Measurements from ENCODE around the gene TNFRSF19.
"Not testable (repeated sequence)": the region's sequence is repeated elsewhere in the genome, so short reads cannot be mapped to it uniquely, and the experiment has no call there.

TNFRSF19 gene, protein sequence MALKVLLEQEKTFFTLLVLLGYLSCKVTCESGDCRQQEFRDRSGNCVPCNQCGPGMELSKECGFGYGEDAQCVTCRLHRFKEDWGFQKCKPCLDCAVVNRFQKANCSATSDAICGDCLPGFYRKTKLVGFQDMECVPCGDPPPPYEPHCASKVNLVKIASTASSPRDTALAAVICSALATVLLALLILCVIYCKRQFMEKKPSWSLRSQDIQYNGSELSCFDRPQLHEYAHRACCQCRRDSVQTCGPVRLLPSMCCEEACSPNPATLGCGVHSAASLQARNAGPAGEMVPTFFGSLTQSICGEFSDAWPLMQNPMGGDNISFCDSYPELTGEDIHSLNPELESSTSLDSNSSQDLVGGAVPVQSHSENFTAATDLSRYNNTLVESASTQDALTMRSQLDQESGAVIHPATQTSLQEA

DNA sequence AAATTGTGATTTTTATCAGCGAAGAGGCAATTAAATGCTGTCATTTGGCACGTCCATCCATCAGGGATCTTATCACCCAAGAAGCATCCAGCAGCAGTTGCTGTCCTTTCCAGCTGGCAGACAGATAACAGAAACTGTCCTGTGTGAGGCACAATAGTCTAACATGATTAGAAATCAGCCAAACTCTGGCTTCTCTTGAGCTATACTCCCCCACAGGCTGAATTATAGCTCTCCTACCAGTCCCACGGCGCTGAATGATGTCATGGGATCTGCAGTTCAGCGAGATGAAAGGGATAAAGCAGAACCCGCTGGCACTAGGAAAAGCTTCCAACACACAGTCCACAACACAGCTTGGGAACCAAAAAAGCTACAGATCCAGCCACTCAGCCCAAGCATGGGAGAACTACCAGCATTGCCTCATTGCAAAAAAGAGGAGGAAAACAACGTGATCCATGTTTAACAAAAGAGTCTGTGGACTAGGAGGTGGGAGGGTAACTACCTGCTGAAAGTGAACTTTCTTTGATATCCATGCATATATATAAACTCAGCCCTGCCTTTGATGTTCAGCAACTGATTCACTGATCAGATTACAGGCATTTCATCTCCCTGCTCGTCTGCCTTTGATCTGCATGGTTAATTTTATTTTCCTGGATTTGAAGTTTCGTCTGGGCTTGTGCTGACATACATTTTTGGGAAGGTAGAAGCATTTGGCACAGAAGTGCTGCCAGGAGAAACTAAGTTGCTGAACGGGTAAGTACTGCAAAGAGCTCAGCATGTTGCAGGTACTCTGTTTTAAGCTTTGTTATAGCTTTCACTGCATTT is at the start of gene TNFRSF19:
Gene TNFRSF19 (plus strand): TSS at position 314 of the 822 bp plus-strand sequence. CDS start 19,772 bp downstream, outside the sequence.
- 0 out of 2 replicates have a peak, but pooled peaks have one; percentile 35 for TF ChIP-seq ZNF8 (CRISPR knock-in tag; IDR thresholded peaks at IDR 0.05)
- TF ChIP-seq, protein P1, sequence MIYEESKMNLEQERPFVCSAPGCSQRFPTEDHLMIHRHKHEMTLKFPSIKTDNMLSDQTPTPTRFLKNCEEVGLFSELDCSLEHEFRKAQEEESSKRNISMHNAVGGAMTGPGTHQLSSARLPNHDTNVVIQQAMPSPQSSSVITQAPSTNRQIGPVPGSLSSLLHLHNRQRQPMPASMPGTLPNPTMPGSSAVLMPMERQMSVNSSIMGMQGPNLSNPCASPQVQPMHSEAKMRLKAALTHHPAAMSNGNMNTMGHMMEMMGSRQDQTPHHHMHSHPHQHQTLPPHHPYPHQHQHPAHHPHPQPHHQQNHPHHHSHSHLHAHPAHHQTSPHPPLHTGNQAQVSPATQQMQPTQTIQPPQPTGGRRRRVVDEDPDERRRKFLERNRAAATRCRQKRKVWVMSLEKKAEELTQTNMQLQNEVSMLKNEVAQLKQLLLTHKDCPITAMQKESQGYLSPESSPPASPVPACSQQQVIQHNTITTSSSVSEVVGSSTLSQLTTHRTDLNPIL (CRISPR knock-in tag; IDR thresholded peaks at IDR 0.05; ENCODE audit: low read depth): peak; percentile 97
- 0 out of 2 replicates have a peak, but pooled peaks have one; percentile 52 for TF ChIP-seq ZFP3 (CRISPR knock-in tag; IDR thresholded peaks at IDR 0.05)
- TF ChIP-seq RARB (CRISPR knock-in tag; IDR thresholded peaks at IDR 0.05): no peak
- TF ChIP-seq, protein P2, sequence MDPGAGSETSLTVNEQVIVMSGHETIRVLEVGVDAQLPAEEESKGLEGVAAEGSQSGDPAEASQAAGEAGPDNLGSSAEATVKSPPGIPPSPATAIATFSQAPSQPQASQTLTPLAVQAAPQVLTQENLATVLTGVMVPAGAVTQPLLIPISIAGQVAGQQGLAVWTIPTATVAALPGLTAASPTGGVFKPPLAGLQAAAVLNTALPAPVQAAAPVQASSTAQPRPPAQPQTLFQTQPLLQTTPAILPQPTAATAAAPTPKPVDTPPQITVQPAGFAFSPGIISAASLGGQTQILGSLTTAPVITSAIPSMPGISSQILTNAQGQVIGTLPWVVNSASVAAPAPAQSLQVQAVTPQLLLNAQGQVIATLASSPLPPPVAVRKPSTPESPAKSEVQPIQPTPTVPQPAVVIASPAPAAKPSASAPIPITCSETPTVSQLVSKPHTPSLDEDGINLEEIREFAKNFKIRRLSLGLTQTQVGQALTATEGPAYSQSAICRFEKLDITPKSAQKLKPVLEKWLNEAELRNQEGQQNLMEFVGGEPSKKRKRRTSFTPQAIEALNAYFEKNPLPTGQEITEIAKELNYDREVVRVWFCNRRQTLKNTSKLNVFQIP (CRISPR knock-in tag; IDR thresholded peaks at IDR 0.05; ENCODE audit: borderline replicate concordance, low read depth): no peak
- TF ChIP-seq GLIS3 (CRISPR knock-in tag; IDR thresholded peaks at IDR 0.05): peak; percentile 68
- peak; percentile 26; the same call in 1 of the 2 replicates for TF ChIP-seq ZNF70 (CRISPR knock-in tag; IDR thresholded peaks at IDR 0.05)
- TF ChIP-seq, protein P3, sequence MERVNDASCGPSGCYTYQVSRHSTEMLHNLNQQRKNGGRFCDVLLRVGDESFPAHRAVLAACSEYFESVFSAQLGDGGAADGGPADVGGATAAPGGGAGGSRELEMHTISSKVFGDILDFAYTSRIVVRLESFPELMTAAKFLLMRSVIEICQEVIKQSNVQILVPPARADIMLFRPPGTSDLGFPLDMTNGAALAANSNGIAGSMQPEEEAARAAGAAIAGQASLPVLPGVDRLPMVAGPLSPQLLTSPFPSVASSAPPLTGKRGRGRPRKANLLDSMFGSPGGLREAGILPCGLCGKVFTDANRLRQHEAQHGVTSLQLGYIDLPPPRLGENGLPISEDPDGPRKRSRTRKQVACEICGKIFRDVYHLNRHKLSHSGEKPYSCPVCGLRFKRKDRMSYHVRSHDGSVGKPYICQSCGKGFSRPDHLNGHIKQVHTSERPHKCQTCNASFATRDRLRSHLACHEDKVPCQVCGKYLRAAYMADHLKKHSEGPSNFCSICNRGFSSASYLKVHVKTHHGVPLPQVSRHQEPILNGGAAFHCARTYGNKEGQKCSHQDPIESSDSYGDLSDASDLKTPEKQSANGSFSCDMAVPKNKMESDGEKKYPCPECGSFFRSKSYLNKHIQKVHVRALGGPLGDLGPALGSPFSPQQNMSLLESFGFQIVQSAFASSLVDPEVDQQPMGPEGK (CRISPR knock-in tag; IDR thresholded peaks at IDR 0.05; ENCODE audit: borderline replicate concordance): 0 out of 2 replicates have a peak, but pooled peaks have one; percentile 42
- 0 out of 2 replicates have a peak, but pooled peaks have one; percentile 51 for TF ChIP-seq ZNF565 (CRISPR knock-in tag; conservative IDR thresholded peaks at IDR 0.05; ENCODE audit: low read depth)
- no peak for TF ChIP-seq ESRRG (CRISPR knock-in tag; IDR thresholded peaks at IDR 0.05)
- peak; percentile 98 for TF ChIP-seq TSHZ2 (CRISPR knock-in tag; IDR thresholded peaks at IDR 0.05)
- TF ChIP-seq ISL1 (CRISPR knock-in tag; IDR thresholded peaks at IDR 0.05): peak; percentile 86
- TF ChIP-seq TCF4 (CRISPR knock-in tag; IDR thresholded peaks at IDR 0.05; ENCODE audit: borderline replicate concordance): peak; percentile 96
- no peak for TF ChIP-seq CSDC2 (CRISPR knock-in tag; IDR thresholded peaks at IDR 0.05)
- TF ChIP-seq ZFP30 (CRISPR knock-in tag; IDR thresholded peaks at IDR 0.05): 0 out of 2 replicates have a peak, but pooled peaks have one; percentile 19
- peak; percentile 46; the same call in 1 of the 2 replicates for TF ChIP-seq SNAI2 (CRISPR knock-in tag; IDR thresholded peaks at IDR 0.05)
- TF ChIP-seq CSRNP3 (CRISPR knock-in tag; IDR thresholded peaks at IDR 0.05): peak; percentile 70; the same call in 1 of the 2 replicates
- peak; percentile 92 for ATAC-seq

DNA sequence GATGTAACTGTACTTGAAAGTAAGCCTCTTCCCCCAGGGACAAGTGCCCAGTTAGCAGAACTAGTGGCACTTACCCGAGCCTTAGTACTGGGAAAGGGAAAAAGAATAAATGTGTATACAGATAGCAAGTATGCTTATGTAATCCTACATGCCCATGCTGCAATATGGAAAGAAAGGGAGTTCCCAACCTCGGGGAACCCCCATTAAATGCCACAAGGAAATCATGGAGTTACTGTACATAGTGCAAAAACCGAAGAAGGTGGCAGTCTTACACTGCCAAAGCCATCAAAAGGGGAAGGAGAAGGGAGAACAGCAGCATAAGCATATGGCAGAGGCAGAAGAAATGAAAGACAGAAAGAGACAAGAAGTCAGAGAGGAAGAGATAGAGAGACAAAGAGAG is 40.3 kb upstream of the TNFRSF19 start:
- not testable (repeated sequence) for ATAC-seq

- no peak for ATAC-seq
- TF ChIP-seq ZFP3 (CRISPR knock-in tag; IDR thresholded peaks at IDR 0.05) (no peak), ISL1 (CRISPR knock-in tag; IDR thresholded peaks at IDR 0.05) (no peak), PPARA (CRISPR knock-in tag; IDR thresholded peaks at IDR 0.05; ENCODE audit: borderline replicate concordance) (no peak), SNAI2 (CRISPR knock-in tag; IDR thresholded peaks at IDR 0.05) (no peak), TSHZ2 (CRISPR knock-in tag; IDR thresholded peaks at IDR 0.05) (no peak), CSRNP3 (CRISPR knock-in tag; IDR thresholded peaks at IDR 0.05) (no peak), TOX (CRISPR knock-in tag; IDR thresholded peaks at IDR 0.05; ENCODE audit: borderline replicate concordance) (no peak), CSDC2 (CRISPR knock-in tag; IDR thresholded peaks at IDR 0.05) (no peak), ZNF565 (CRISPR knock-in tag; conservative IDR thresholded peaks at IDR 0.05; ENCODE audit: low read depth) (no peak), ZC3H10 (CRISPR knock-in tag; IDR thresholded peaks at IDR 0.05) (no peak)
Measured at GRCh38 chr13:23531446-23531845, 38.8 kb upstream of the TNFRSF19 start.
